GM12865 (cell line): ENCODE results near the gene MPDZ.

Experiments used
- DNase-seq: peaks from one replicate; pipeline ENCODE4 v3.0.0; 2010; ENCODE audit warnings: low read depth
- H3K4me3 ChIP-seq: 2 replicates; pipeline ENCODE4 v1.5.1; 2011; ENCODE audit warnings: mild to moderate bottlenecking, low read depth, low read length, control low read depth
- TF ChIP-seq, protein P1 (sequence below): IDR thresholded peaks from 2 replicates; pipeline ENCODE4 v1.5.1; 2011; ENCODE audit warnings: low read length, control low read depth, low read depth, inconsistent platforms; ENCODE audit not compliant: insufficient read depth; ENCODE audit errors: missing control alignments

Gene MPDZ

GRCh38 chr9:13116292-13116691, 163.2 kb downstream of the MPDZ start:
- TF ChIP-seq, protein P1, sequence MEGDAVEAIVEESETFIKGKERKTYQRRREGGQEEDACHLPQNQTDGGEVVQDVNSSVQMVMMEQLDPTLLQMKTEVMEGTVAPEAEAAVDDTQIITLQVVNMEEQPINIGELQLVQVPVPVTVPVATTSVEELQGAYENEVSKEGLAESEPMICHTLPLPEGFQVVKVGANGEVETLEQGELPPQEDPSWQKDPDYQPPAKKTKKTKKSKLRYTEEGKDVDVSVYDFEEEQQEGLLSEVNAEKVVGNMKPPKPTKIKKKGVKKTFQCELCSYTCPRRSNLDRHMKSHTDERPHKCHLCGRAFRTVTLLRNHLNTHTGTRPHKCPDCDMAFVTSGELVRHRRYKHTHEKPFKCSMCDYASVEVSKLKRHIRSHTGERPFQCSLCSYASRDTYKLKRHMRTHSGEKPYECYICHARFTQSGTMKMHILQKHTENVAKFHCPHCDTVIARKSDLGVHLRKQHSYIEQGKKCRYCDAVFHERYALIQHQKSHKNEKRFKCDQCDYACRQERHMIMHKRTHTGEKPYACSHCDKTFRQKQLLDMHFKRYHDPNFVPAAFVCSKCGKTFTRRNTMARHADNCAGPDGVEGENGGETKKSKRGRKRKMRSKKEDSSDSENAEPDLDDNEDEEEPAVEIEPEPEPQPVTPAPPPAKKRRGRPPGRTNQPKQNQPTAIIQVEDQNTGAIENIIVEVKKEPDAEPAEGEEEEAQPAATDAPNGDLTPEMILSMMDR: no peak
- DNase-seq: no peak
- H3K4me3 ChIP-seq: no peak overlapping the region

GRCh38 chr9:13113751-13114150, 165.7 kb downstream of the MPDZ start:
- H3K4me3 ChIP-seq: no peak overlapping the region
- DNase-seq: no peak
- TF ChIP-seq, protein P1: no peak

- DNase-seq: no peak
- H3K4me3 ChIP-seq: no peak overlapping the region
- TF ChIP-seq, protein P1: no peak
Measured at GRCh38 chr9:13113216-13113615, 166.3 kb downstream of the MPDZ start.

- no peak overlapping the region for H3K4me3 ChIP-seq
- TF ChIP-seq, protein P1: no peak
- DNase-seq: no peak
Measured at GRCh38 chr9:13111778-13112177, 167.7 kb downstream of the MPDZ start.

GRCh38 chr9:13110766-13111417, 168.6 kb downstream of the MPDZ start:
- TF ChIP-seq, protein P1: no peak
- no peak overlapping the region for H3K4me3 ChIP-seq
- no peak for DNase-seq

DNA sequence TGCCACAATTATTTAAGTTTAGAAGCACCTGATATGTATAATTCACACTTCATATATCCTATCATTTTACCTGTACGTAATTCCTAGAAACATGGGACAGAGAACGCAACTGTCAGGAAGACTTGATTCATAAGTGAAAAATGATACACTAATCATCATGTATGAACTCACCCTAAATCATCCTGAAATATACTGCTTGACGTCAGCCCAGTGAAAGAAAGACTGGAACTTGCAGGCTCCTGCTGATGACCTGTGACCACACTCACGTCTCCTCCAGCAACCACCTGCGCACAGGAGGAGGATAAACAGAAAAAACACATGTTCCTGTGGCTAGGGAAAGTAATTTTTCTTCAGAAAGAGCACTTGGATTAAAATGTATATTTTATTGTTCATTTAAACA, 169.7 kb downstream of the MPDZ start:
- TF ChIP-seq, protein P1: no peak
- DNase-seq: no peak
- no peak overlapping the region for H3K4me3 ChIP-seq

- H3K4me3 ChIP-seq: no peak overlapping the region
- TF ChIP-seq, protein P1: no peak
- DNase-seq: no peak
Measured at GRCh38 chr9:13107008-13107407, 172.5 kb downstream of the MPDZ start.
